Measurements from ENCODE around the gene DEAF1. TPM values are rescaled to one million over a fixed set of nuclear protein-coding genes. Genes with fewer than 3 reads are reported as not detected.
A peak's percentile ranks its signal among the peaks of the same experiment; 100 is the strongest.
"Not testable (repeated sequence)": the region's sequence is repeated elsewhere in the genome, so short reads cannot be mapped to it uniquely, and the experiment has no call there.

The DEAF1 gene
- total and polyA plus RNA-seq, 9 of the 15 experiments (the other 6 are each of a cell fraction or from before 2014, with no cell fraction given) = 2.0 to 69.1 (median 26.8) TPM

GRCh38 chr11:737366-737765, 42.3 kb upstream of the DEAF1 start:
- H3K4me2 ChIP-seq (ENCODE audit: insufficient read depth, low read length) = peak overlapping the region; percentile 27; the same call in 1 of the 2 replicates
- no peaks in the 10 kb centered on the region for H3K9me3 ChIP-seq (replicated peaks; ENCODE audit: control insufficient read depth, insufficient read depth, low read depth, low read length)
- H3K27ac ChIP-seq (ENCODE audit: extremely low read depth, low read depth, low read length) = no peak overlapping the region
- intact Hi-C loops (cut with micrococcal nuclease) = no loop called here
- H3K4me3 ChIP-seq = no peak overlapping the region
- FAIRE-seq (no peak), DNase-seq (ENCODE audit: extremely low read depth in 1 of 4, low spot score in 3 of 4) (peak in 1 of 4 experiments; percentile 4), ATAC-seq (peak; percentile 38)
- in situ Hi-C loops (cut with MboI) = no loop called here
- TF ChIP-seq, protein P1, sequence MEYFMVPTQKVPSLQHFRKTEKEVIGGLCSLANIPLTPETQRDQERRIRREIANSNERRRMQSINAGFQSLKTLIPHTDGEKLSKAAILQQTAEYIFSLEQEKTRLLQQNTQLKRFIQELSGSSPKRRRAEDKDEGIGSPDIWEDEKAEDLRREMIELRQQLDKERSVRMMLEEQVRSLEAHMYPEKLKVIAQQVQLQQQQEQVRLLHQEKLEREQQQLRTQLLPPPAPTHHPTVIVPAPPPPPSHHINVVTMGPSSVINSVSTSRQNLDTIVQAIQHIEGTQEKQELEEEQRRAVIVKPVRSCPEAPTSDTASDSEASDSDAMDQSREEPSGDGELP (CRISPR knock-in tag; IDR thresholded peaks at IDR 0.05; ENCODE audit: borderline replicate concordance) = peak; percentile 35; the same call in 1 of the 2 replicates
- TF ChIP-seq POLR2AphosphoS5 (IDR thresholded peaks at IDR 0.05; ENCODE audit: control insufficient read depth, insufficient read depth, low read depth, low read length) = no peak
- H3K27me3 ChIP-seq (ENCODE audit: control insufficient read depth in 2 of 2, insufficient read depth in 2 of 2, low read length in 2 of 2) = no peaks in the 10 kb centered on the region
- H3K9me1 ChIP-seq (ENCODE audit: control insufficient read depth, insufficient read depth, low read length) = peaks cover under 1% of the 10 kb centered on the region
- no TSS peak for BruUV-seq (replicated peaks)
- H3K79me2 ChIP-seq (ENCODE audit: control insufficient read depth, insufficient read depth, low read length) = no peaks in the 10 kb centered on the region
- no peaks in the 10 kb centered on the region for H3K36me3 ChIP-seq (ENCODE audit: control insufficient read depth, insufficient read depth, low read length)
- H4K20me1 ChIP-seq (replicated peaks; ENCODE audit: control insufficient read depth, insufficient read depth, low read length) = no peaks in the 10 kb centered on the region
- CTCF ChIA-PET (ENCODE audit: low intra/inter-chr PET ratio) = no interaction called here
- WGBS (ENCODE audit: insufficient coverage, low coverage, missing lambda C conversion rate) = 48% methylated on average over 11 of the region's 11 CpGs
- peak overlapping the region; percentile 80 for H2AFZ ChIP-seq (ENCODE audit: low read depth, low read length)
- H3K4me1 ChIP-seq (replicated peaks in 1 of 2; ENCODE audit: control insufficient read depth in 2 of 2, insufficient read depth in 2 of 2, low read length in 2 of 2) = peaks cover 10 to 23% of the 10 kb centered on the region in 2 experiments; a peak in 4 of 5 replicates
- H3K9ac ChIP-seq (ENCODE audit: insufficient read depth in 1 of 2, low read depth in 2 of 2, low read length in 2 of 2) = peak overlapping the region; percentile 36 to 84; a peak in 3 of 4 replicates
- POLR2A ChIA-PET = interaction anchor here (1.2 to 2.8 kb wide), 3 partner anchors 9 to 11 kb away, joined by 3 to 14 read pairs (median 7); partner anchors contain the start of gene TALDO1

DNA sequence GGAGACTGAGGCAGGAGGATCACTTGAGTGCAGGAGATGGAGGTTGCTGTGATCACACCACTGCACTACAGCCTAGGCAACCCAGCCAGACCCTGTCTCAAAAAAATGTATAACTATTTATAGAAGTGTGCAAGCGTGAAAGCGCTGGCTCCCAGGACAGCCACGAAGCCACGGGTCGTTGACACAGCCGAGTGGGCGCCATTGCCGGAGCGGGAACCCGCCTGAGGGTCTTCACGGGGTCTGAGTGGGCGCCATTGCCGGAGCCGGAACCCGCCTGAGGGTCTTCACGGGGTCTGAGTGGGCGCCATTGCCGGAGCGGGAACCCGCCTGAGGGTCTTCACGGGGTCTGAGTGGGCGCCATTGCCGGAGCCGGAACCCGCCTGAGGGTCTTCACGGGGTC, 39.5 kb upstream of the DEAF1 start:
- intact Hi-C loops (cut with micrococcal nuclease); DNase-seq (ENCODE audit: extremely low read depth in 1 of 4, low spot score in 3 of 4); H2AFZ ChIP-seq (ENCODE audit: low read depth, low read length); POLR2A ChIA-PET; H3K27ac ChIP-seq (ENCODE audit: extremely low read depth, low read depth, low read length); H3K79me2 ChIP-seq (ENCODE audit: control insufficient read depth, insufficient read depth, low read length); H3K9me3 ChIP-seq (replicated peaks; ENCODE audit: control insufficient read depth, insufficient read depth, low read depth, low read length); H3K36me3 ChIP-seq (ENCODE audit: control insufficient read depth, insufficient read depth, low read length); BruUV-seq (replicated peaks); H3K27me3 ChIP-seq (ENCODE audit: control insufficient read depth in 2 of 2, insufficient read depth in 2 of 2, low read length in 2 of 2); ATAC-seq; H3K4me3 ChIP-seq; FAIRE-seq; H4K20me1 ChIP-seq (replicated peaks; ENCODE audit: control insufficient read depth, insufficient read depth, low read length); H3K9ac ChIP-seq (ENCODE audit: insufficient read depth in 1 of 2, low read depth in 2 of 2, low read length in 2 of 2); CTCF ChIA-PET (ENCODE audit: low intra/inter-chr PET ratio); H3K9me1 ChIP-seq (ENCODE audit: control insufficient read depth, insufficient read depth, low read length); in situ Hi-C loops (cut with MboI); H3K4me2 ChIP-seq (ENCODE audit: insufficient read depth, low read length): not testable (repeated sequence)
- TF ChIP-seq, protein P2, sequence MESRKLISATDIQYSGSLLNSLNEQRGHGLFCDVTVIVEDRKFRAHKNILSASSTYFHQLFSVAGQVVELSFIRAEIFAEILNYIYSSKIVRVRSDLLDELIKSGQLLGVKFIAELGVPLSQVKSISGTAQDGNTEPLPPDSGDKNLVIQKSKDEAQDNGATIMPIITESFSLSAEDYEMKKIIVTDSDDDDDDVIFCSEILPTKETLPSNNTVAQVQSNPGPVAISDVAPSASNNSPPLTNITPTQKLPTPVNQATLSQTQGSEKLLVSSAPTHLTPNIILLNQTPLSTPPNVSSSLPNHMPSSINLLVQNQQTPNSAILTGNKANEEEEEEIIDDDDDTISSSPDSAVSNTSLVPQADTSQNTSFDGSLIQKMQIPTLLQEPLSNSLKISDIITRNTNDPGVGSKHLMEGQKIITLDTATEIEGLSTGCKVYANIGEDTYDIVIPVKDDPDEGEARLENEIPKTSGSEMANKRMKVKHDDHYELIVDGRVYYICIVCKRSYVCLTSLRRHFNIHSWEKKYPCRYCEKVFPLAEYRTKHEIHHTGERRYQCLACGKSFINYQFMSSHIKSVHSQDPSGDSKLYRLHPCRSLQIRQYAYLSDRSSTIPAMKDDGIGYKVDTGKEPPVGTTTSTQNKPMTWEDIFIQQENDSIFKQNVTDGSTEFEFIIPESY (CRISPR knock-in tag; IDR thresholded peaks at IDR 0.05) = peak; percentile 97
- H3K4me1 ChIP-seq (replicated peaks in 1 of 2; ENCODE audit: control insufficient read depth in 2 of 2, insufficient read depth in 2 of 2, low read length in 2 of 2) = peaks cover 7 to 18% of the 10 kb centered on the region in 2 experiments; a peak in 3 of 5 replicates
- WGBS (ENCODE audit: insufficient coverage, low coverage, missing lambda C conversion rate) = 71% methylated on average over 9 of the region's 26 CpGs
